GM18873 (cell line): ENCODE results near the gene FMNL3.
A peak's percentile ranks its signal among the peaks of the same experiment; 100 is the strongest.
"Not testable (repeated sequence)": the region's sequence is repeated elsewhere in the genome, so short reads cannot be mapped to it uniquely, and the experiment has no call there.

Experiments used
- ATAC-seq: cut with Tn5 transposase; IDR thresholded peaks from one replicate; pipeline ENCODE4 v1.9.1; 2021; ENCODE audit warnings: mild to moderate bottlenecking, moderate library complexity, moderate number of reproducible peaks; ENCODE audit not compliant: unreplicated experiment, low FRiP score

Gene FMNL3

GRCh38 chr12:49720214-49720613 is 13.0 kb upstream of the FMNL3 start:
- ATAC-seq: no peak

- not testable (repeated sequence) for ATAC-seq
These were observed 10.6 kb upstream of the FMNL3 start for GRCh38 chr12:49717800-49718199.

GRCh38 chr12:49716553-49716952 is 9.3 kb upstream of the FMNL3 start:
- no peak for ATAC-seq

GRCh38 chr12:49713952-49714351 is 6.7 kb upstream of the FMNL3 start:
- ATAC-seq: not testable (repeated sequence)

GRCh38 chr12:49708851-49709250 is 1.6 kb upstream of the FMNL3 start:
- no peak for ATAC-seq

GRCh38 chr12:49707812-49708147 is 575 bp upstream of the FMNL3 start:
- no peak for ATAC-seq

- ATAC-seq: peak; percentile 3
These were observed 666 bp downstream of the FMNL3 start for GRCh38 chr12:49706351-49707127.

- ATAC-seq: no peak
These were observed 1.6 kb downstream of the FMNL3 start for GRCh38 chr12:49705479-49706134.

GRCh38 chr12:49703647-49704137 is 3.5 kb downstream of the FMNL3 start:
- ATAC-seq: no peak

GRCh38 chr12:49702676-49703215 is 4.5 kb downstream of the FMNL3 start:
- ATAC-seq: no peak

- no peak for ATAC-seq
These were observed 5.2 kb downstream of the FMNL3 start for GRCh38 chr12:49702009-49702408.

GRCh38 chr12:49698619-49699545 is 8.3 kb downstream of the FMNL3 start:
- peak; percentile 67 for ATAC-seq

- no peak for ATAC-seq
These were observed 9.4 kb downstream of the FMNL3 start for GRCh38 chr12:49697808-49698207.

GRCh38 chr12:49696723-49697122 is 10.5 kb downstream of the FMNL3 start:
- ATAC-seq: no peak

- no peak for ATAC-seq
These were observed 13.2 kb downstream of the FMNL3 start for GRCh38 chr12:49693931-49694444.

- no peak for ATAC-seq
These were observed 14.4 kb downstream of the FMNL3 start for GRCh38 chr12:49692851-49693250.

- no peak for ATAC-seq
These were observed 17.4 kb downstream of the FMNL3 start for GRCh38 chr12:49689785-49690184.

- no peak for ATAC-seq
These were observed 18.0 kb downstream of the FMNL3 start for GRCh38 chr12:49689237-49689636.

- ATAC-seq: no peak
These were observed 19.3 kb downstream of the FMNL3 start for GRCh38 chr12:49687941-49688340.

GRCh38 chr12:49684310-49684854 is 22.8 kb downstream of the FMNL3 start:
- no peak for ATAC-seq
